Astrocyte of the cerebellum (primary cell): ENCODE data around the gene DAO.

ENCODE experiments used
- DNase-seq: peaks from one replicate; pipeline ENCODE4 v3.0.0-alpha.2; 2011; ENCODE audit warnings: low read depth
- H3K4me3 ChIP-seq: 2 replicates; pipeline ENCODE4 v1.5.1; 2011; ENCODE audit warnings: mild to moderate bottlenecking, low read depth, low read length, moderate library complexity
- in situ Hi-C: cut with HindIII; loops from 2 replicates; pipeline ENCODE4 v1.10.0; 2017; ENCODE audit warnings: low sequenced_read_pairs
- TF ChIP-seq, protein P1 (sequence below): IDR thresholded peaks from 2 replicates; pipeline ENCODE4 v1.5.1; 2012; ENCODE audit warnings: low read length, low read depth, moderate library complexity, mild to moderate bottlenecking; ENCODE audit errors: missing control alignments

The DAO gene

DNA sequence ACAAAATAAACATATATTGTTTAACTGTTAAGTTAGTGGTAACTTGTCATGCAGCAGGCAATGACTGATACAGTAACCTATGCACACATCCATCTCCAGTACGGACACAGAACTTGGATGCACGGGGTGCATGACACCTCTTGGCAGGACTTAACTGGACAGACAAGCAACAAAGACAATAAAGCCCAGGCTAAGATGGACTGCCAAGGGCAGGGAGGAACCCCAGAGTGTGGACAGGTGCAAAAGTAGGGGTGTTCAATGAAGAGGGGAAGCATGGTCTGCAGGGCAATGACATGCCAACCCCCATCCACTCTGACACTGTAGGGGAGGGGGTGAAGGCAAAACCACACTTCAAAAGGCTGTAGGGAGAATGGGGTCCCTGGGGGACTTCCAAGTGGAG is 34.2 kb upstream of the DAO start:
- in situ Hi-C loops, result loop anchor here (25.0 kb wide), 1 partner anchor 183 kb away; no protein-coding TSS in a partner anchor
- no peak for DNase-seq
- TF ChIP-seq, protein P1, sequence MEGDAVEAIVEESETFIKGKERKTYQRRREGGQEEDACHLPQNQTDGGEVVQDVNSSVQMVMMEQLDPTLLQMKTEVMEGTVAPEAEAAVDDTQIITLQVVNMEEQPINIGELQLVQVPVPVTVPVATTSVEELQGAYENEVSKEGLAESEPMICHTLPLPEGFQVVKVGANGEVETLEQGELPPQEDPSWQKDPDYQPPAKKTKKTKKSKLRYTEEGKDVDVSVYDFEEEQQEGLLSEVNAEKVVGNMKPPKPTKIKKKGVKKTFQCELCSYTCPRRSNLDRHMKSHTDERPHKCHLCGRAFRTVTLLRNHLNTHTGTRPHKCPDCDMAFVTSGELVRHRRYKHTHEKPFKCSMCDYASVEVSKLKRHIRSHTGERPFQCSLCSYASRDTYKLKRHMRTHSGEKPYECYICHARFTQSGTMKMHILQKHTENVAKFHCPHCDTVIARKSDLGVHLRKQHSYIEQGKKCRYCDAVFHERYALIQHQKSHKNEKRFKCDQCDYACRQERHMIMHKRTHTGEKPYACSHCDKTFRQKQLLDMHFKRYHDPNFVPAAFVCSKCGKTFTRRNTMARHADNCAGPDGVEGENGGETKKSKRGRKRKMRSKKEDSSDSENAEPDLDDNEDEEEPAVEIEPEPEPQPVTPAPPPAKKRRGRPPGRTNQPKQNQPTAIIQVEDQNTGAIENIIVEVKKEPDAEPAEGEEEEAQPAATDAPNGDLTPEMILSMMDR, result no peak
- no peak overlapping the region for H3K4me3 ChIP-seq

DNA sequence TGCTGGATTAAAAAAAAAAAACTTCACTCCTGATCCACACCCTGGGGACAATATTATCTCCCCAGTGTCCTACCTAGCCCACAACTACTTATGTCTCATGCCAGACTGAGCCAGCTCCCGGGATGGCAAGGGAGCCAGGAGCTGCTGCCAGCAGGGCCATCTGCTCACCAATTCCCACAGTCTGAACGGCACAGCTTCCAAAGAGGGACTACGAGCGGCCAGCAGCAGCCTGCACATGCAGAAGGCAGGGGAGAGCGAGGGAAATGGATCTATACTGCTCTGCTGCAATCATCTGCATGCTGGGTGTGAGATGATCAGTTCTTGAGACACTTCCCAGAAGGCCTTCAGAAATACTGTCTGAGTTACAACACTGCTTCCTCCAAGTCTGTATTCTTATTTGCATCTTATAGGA is 33.6 kb upstream of the DAO start:
- in situ Hi-C loops, result loop anchor here (25.0 kb wide), 1 partner anchor 184 kb away; no protein-coding TSS in a partner anchor
- no peak for DNase-seq
- TF ChIP-seq, protein P1, result no peak
- H3K4me3 ChIP-seq, result no peak overlapping the region

DNA sequence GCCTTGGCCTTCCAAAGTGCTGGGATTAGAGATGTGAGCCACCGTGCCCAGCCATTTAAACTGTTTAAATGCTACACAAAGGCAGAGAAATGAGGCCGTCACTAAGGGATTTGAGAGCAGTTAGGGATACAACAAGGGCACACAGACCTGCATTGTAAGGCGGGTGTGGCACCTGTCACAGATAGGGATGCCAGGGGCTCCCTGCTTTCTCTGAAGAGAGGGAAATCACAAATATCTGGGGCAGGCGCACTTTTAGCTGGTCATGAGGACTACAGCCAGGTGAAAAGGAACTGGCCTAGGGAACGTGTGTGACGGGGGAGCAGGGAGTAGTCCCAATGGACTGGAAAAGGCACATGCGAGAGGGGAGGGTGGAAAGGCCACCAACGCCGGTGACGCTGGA is 32.2 kb upstream of the DAO start:
- DNase-seq, result no peak
- in situ Hi-C loops, result loop anchor here (25.0 kb wide), 1 partner anchor 185 kb away; no protein-coding TSS in a partner anchor
- TF ChIP-seq, protein P1, result no peak
- H3K4me3 ChIP-seq, result no peak overlapping the region

DNA sequence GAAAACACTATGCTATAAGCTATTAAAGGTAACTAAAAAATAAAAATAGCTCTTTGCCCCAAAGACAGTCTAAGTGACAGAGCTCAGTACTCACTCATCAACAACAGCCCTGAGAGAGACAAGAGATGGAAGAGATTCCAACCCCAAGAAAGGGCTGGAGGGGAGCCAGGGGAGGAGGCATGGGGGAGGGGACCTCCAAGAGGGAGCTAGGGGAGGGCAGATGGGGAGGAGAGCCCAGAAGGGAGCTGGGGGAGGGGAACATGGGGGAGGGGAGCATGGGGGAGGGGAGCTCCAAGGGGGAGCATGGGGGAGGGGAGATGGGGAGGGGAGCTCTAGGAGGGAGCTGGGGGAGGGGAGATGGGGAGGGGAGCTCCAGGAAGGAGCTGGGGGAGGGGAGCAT is 30.2 kb upstream of the DAO start:
- no peak for DNase-seq
- TF ChIP-seq, protein P1, result no peak
- no peak overlapping the region for H3K4me3 ChIP-seq
- in situ Hi-C loops, result loop anchor here (25.0 kb wide), 1 partner anchor 187 kb away; no protein-coding TSS in a partner anchor

DNA sequence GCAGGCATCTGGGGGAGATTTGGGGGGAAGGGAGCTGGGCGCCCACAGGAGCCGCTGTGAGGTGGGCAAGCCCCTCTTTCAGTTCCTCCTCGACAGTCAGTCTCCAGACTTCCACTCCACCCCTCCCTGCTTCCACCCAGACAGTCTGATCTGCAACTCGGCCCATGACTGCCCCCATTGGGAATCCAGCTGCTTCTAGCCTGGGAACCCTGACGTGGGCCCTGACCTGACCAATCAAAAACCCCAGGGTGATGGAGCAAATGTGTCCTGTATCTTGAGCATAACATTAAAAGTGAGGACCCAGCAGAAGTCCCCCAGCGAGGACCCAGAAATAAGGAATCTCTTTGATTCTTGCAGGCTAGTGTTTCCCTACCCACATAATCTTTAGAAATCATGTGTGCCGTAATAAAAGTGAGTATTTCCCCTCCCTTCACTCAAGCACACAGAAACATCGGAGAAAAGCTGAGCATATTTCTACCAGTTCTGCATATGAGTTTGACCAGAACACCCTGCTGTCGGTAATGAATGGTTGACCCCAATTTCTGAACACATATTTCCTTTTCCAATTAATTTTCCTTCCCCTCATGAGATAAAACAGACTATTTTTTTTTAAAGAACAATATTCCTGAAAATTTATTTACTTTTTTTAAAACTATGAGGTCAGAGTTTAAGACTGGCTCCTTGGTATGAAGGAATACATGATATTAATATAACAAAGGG is 28.9 kb upstream of the DAO start:
- TF ChIP-seq, protein P1, result peak; percentile 3
- in situ Hi-C loops, result no loop called here
- no peak for DNase-seq
- H3K4me3 ChIP-seq, result no peak overlapping the region

DNA sequence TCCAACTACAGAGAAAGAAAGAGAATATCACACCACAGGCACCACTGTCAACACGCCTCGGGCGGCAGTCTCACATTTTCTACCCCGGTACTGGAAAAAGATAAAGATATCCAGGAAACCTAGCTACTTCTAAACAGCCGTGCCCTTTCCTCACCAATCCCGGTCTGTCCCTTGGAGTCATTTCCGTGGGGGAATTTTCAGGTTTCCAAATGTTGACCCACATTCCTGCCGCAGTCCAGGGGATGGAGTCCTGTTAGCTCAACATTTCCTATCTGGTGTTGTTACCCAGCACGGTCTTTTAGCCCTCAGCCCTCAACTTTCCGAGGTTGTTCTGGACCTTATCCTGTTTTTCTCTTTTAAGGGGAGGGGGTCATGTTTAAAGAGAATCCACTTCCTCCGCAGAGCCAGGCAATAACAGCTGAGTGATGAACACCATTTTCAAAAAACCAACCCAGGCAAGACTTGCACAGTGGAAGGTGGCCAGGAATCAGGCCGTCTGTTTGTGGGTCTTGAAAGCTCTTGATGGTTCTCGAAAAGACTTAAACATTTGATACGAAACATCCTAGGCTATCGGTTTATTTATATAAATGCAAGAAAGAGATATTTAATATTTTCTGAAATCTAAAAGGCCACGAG is 27.1 kb upstream of the DAO start:
- TF ChIP-seq, protein P1, result no peak
- peak overlapping the region; percentile 2 for H3K4me3 ChIP-seq
- in situ Hi-C loops, result no loop called here
- no peak for DNase-seq
